ENCODE data around the gene STK39. TPM values are rescaled to one million over a fixed set of nuclear protein-coding genes. Genes with fewer than 3 reads are reported as not detected.

STK39 gene
- total RNA-seq, 1 donor from 2014 or later = 14.3 TPM

GRCh38 chr2:167932123-167932693 is 315.2 kb downstream of the STK39 start:
- no peak overlapping the region for H3K27ac Mint-ChIP-seq (ENCODE audit: unreplicated experiment)
- TF ChIP-seq CTCF (IDR thresholded peaks at IDR 0.05; ENCODE audit: unreplicated experiment) = no peak
- DNase-seq (ENCODE audit: low spot score) = no peak
- H3K9me3 Mint-ChIP-seq (ENCODE audit: unreplicated experiment) = no peaks in the 10 kb centered on the region
- H3K4me3 Mint-ChIP-seq (ENCODE audit: unreplicated experiment) = no peak overlapping the region
- peaks cover 3% of the 10 kb centered on the region for H3K4me1 Mint-ChIP-seq (ENCODE audit: unreplicated experiment)
- H3K27me3 Mint-ChIP-seq (ENCODE audit: unreplicated experiment) = no peaks in the 10 kb centered on the region
- H3K36me3 Mint-ChIP-seq (ENCODE audit: low read depth, unreplicated experiment) = no peaks in the 10 kb centered on the region

GRCh38 chr2:167929484-167929883 is 317.9 kb downstream of the STK39 start:
- DNase-seq (ENCODE audit: low spot score) = no peak
- no peaks in the 10 kb centered on the region for H3K36me3 Mint-ChIP-seq (ENCODE audit: low read depth, unreplicated experiment)
- TF ChIP-seq CTCF (IDR thresholded peaks at IDR 0.05; ENCODE audit: unreplicated experiment) = no peak
- no peaks in the 10 kb centered on the region for H3K27me3 Mint-ChIP-seq (ENCODE audit: unreplicated experiment)
- H3K9me3 Mint-ChIP-seq (ENCODE audit: unreplicated experiment) = no peaks in the 10 kb centered on the region
- H3K27ac Mint-ChIP-seq (ENCODE audit: unreplicated experiment) = no peak overlapping the region
- H3K4me3 Mint-ChIP-seq (ENCODE audit: unreplicated experiment) = no peak overlapping the region
- H3K4me1 Mint-ChIP-seq (ENCODE audit: unreplicated experiment) = peaks cover 3% of the 10 kb centered on the region

GRCh38 chr2:167928434-167928833 is 319.0 kb downstream of the STK39 start:
- Mint-ChIP-seq H3K9me3 (ENCODE audit: unreplicated experiment) (no peaks in the 10 kb centered on the region), H3K27me3 (ENCODE audit: unreplicated experiment) (no peaks in the 10 kb centered on the region), H3K36me3 (ENCODE audit: low read depth, unreplicated experiment) (no peaks in the 10 kb centered on the region), H3K27ac (ENCODE audit: unreplicated experiment) (no peak overlapping the region), H3K4me3 (ENCODE audit: unreplicated experiment) (no peak overlapping the region), H3K4me1 (ENCODE audit: unreplicated experiment) (peaks cover 3% of the 10 kb centered on the region)
- DNase-seq (ENCODE audit: low spot score) = no peak
- TF ChIP-seq CTCF (IDR thresholded peaks at IDR 0.05; ENCODE audit: unreplicated experiment) = no peak

GRCh38 chr2:167925758-167926157 is 321.6 kb downstream of the STK39 start:
- Mint-ChIP-seq H3K27me3 (ENCODE audit: unreplicated experiment) (no peaks in the 10 kb centered on the region), H3K4me3 (ENCODE audit: unreplicated experiment) (no peak overlapping the region), H3K4me1 (ENCODE audit: unreplicated experiment) (no peaks in the 10 kb centered on the region), H3K36me3 (ENCODE audit: low read depth, unreplicated experiment) (no peaks in the 10 kb centered on the region), H3K9me3 (ENCODE audit: unreplicated experiment) (no peaks in the 10 kb centered on the region), H3K27ac (ENCODE audit: unreplicated experiment) (no peak overlapping the region)
- no peak for DNase-seq (ENCODE audit: low spot score)
- no peak for TF ChIP-seq CTCF (IDR thresholded peaks at IDR 0.05; ENCODE audit: unreplicated experiment)

- DNase-seq (ENCODE audit: low spot score) = no peak
- no peak for TF ChIP-seq CTCF (IDR thresholded peaks at IDR 0.05; ENCODE audit: unreplicated experiment)
- no peaks in the 10 kb centered on the region for H3K36me3 Mint-ChIP-seq (ENCODE audit: low read depth, unreplicated experiment)
- H3K4me3 Mint-ChIP-seq (ENCODE audit: unreplicated experiment) = no peak overlapping the region
- H3K9me3 Mint-ChIP-seq (ENCODE audit: unreplicated experiment) = no peaks in the 10 kb centered on the region
- H3K27ac Mint-ChIP-seq (ENCODE audit: unreplicated experiment) = no peak overlapping the region
- H3K4me1 Mint-ChIP-seq (ENCODE audit: unreplicated experiment) = no peaks in the 10 kb centered on the region
- no peaks in the 10 kb centered on the region for H3K27me3 Mint-ChIP-seq (ENCODE audit: unreplicated experiment)
Measured at GRCh38 chr2:167924556-167924955, 322.8 kb downstream of the STK39 start.
